GM19043 (cell line): ENCODE results near the gene MYO5C.
A peak's percentile ranks its signal among the peaks of the same experiment; 100 is the strongest.
"Not testable (repeated sequence)": the region's sequence is repeated elsewhere in the genome, so short reads cannot be mapped to it uniquely, and the experiment has no call there.

ENCODE experiments used
- ATAC-seq: cut with Tn5 transposase; IDR thresholded peaks from one replicate; pipeline ENCODE4 v1.9.1; 2021; ENCODE audit warnings: low read depth; ENCODE audit not compliant: unreplicated experiment

Gene MYO5C

DNA sequence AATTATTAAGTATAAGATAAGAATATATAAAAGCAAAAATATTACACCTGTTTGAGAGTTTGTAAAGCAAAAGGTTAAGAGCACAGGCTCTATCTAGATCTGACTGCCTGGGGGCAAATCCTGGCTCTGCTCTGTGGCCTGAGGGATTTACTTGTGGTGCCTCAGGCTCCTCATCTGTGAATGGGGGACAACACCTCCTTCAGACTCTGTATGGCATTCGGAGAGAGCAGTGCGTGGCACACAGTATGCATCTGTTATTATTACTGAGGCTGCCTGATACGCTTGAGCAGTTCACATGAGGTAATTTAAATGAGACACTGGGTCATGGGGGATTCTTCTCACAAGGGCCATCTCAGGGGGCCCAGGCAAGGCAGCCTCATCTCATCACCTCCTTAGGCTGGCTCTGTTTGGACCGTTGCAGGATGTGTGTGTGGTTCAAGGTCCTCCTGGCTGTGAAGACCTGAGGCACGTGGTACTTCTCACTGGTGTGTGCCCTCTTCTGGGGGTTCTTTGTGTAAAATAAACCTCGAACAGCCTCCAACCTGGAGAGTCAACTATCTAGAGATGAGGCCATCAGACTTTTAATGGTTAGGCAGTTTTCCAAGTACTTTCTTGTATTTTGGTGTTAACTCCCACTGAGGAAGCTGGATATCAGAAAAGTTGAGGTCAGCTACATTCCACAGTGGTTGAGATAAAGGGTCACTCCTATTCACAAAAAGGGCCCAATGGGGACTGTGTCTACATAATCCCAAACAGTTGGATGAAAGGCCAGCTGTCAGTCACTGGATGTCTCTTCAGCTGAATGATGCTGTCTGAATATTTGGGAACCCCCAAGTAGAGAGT lies 113.4 kb downstream of the MYO5C start:
- ATAC-seq: no peak

DNA sequence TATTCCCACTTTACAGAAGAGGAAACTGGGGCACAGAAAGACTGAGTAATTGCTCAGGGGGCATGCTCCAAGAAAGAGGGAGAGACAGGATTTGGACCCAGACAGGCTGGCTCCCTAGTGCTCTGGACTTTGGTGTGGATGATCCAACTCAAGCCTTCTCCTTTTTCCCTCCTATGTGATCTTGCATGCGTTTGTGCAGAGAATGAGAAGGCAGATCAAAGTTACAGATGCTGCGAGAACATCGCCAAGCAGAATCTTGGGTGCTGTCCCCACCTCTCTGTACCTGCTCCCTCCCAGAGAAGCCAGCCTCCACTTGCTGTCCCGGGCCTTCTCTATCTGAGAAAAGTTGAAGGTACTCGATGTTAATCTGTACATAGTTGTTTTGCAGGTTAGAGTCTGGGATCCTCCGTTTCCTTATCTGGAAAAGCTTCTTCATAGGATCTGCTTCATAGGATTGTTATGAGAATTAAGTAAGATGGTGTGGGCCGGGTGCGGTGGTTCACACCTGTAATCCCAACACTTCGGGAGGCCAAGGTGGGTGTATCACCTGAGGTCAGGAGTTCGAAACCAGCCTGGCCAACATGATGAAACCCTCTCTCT lies 114.7 kb downstream of the MYO5C start:
- no peak for ATAC-seq

DNA sequence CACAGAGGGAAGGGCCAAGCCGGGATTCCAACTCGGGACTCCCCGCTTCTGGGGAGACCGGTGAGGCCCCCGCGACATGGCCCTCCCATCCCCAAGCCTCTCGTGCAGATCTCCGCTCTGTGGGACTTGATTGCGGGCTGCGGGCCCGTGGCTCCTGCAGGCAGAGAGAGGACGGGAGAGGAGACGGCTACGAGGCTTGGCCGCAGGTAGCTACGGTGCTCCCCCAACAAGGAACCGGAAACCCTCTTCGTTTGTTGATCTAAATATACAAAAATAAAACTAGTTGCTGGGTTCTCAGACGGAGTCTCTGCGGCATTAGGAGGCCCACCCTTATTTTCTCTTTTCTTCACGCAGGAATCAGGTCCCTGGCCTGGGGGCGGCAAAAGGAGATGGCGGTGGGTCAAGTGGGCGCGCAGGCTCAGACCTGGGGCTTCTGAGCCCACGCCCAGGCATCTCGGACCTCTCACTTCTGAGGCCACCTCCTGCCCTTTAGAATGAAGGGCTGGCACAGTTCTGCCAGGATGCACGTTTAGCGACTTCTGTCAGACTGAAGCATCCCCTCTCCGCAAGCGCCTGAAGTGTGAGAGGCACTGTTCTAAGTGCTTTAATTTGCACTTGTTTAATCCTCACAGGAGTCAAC lies 115.3 kb downstream of the MYO5C start:
- ATAC-seq: peak; percentile 15

DNA sequence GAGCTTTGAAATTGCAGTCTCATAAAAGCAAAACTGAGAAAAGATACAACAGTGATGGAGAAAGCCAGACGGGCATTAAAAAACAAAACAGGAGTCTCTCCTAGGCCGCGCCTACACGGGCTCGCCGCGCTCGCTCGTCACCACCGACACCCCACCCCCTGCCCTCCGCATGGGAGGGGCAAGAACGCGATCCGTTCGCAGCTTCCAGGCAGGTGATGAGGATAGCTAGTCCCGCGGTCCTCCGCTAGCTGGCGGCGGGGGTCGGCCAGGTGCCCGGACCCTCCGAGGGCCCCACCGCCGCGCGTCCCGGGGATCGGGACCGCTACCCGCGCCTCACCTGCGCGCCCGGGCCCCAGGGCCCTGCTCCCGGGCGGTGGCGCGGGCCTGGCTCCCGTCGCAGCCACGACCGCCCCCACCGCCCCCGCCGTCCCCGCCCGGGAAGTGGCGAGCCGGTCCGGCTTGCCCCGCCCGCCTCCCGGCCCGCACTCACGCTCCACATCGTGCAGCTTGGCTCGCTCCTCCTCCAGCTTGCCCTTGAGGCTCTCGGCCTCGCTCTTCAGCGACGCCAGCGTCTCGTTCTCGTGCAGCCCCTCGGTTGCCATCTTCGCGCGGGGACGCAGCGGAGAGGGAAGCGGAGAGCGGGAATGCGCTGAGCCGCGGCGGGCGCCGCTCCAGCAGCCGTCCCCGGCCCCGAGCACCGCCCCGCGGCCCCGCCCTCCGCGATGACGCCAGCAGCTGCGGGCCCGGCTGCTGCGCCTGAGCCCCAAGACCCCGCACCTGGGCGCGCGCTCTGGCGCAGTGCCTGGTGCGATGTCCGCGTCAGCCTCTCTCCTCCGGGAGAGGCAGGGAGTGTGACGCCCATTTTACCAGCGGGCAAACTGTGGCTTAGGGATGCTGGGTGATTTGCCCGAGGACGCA lies 116.1 kb downstream of the MYO5C start:
- peak; percentile 77 for ATAC-seq

DNA sequence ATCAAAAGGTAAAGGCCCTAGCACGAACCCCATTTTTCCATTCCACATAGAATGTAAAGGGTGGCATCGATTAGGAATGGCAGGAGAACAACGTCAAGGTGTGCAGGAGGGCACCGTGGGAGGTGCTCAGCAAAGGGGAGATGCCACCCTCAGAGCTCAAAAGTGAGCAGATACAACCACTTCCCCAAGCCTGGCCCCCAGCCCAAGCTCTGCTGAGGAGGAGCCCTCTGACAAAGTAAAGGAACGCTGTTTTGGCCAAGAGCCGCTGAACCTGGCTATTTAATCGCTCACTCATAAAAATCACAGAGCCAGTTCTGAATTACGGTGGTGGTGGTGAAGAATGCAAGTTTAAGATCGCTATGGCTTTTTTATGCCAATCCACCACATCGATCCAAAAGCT lies 116.8 kb downstream of the MYO5C start:
- ATAC-seq: no peak

DNA sequence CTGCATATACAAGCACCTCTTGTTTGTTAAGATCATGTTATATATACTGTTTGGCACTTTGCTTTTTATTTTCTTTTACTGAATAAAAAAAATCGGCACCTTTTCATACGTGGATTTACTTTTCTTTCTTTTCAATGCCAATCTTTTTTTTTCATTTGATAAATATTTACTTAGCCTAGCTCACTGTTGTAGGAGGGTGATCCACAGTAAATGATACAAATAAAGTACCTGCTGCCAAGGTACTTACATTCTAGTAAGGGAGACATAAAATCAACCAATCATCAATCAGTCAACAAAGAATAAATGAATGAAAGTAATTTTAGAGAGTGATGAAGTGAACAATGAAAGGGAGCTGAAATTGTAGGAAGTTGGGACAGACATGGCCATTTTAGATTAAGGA lies 122.7 kb downstream of the MYO5C start:
- no peak for ATAC-seq

DNA sequence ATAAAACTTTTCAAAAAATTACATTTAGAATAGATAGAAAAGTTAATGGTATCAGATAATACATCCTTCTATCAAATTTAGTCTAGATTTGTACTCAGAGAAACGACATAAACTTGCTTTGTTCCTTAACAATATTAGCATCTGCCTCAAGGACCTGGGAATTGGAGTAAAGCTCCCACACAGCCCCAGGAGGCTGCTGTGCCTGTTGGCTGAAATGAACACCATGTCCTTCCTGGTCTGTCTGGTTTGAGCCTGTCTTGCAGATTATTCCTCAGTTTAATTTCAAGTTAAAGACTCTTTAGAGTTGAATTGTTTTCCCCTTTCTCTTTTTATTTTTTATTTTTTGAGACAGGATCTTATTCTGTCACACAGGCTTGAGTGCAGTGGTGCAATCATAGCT lies 123.8 kb downstream of the MYO5C start:
- ATAC-seq: no peak

DNA sequence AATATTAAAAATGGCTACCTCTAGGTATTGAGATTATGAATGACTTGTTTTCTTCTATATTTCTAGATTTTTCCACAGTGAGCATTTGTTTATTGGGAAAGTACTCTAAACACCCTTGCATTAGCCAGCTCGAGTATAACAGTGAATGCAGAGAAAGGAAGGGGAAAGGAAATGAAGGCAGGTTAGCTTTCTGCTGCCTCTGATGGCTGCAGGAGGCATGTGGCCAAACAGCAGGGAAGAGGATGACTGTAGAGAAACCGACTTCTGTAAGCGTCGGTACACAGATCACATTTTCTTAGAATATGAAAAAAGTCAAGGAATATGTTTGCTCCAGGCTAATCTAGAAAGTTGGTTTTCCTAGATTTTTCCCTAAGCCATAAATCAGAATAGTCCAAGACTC lies 124.2 kb downstream of the MYO5C start:
- no peak for ATAC-seq

DNA sequence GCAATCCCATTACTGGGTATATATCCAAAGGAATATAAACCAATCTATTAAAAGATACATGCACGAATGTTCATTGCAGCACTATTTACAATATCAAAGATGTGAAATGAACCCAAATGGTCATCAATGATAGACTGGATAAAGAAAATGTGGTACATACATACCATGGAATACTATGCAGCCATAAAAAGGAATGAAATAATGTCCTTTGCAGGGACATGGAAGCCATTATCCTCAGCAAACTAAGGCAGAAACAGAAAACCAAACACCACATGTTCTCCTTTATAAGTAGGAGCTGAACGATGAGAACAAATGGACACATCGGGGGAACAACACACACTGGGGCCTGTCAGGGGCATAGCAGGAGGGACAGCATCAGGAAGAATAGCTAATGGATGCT lies 125.4 kb downstream of the MYO5C start:
- not testable (repeated sequence) for ATAC-seq

DNA sequence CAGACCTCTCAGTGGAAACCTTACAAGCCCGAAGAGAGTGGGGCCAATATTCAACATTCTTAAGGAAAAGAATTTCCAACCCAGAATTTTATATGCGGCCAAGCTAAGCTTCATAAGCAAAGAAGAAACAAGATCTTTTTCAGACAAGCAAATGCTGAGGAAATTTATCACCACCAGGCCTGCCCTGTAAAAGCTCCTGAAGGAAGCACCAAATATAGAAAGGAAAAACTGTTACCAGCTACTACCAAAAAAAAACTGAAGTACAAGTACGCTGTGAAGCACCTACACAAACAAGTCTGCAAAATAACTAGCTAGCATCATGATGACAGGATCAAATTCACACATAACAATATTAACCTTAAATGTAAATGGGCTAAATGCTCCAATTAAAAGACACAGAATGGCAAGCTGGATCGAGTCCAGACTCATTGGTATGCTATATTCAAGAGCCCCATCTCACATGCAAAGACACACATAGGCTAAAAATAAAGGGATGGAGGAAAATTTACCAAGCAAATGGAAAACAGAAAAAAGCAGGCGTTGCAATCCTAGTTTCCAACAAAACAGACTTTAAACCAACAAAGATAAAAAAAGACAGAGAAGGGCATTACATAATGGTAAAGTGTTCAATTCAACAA lies 130.0 kb downstream of the MYO5C start:
- ATAC-seq: not testable (repeated sequence)

DNA sequence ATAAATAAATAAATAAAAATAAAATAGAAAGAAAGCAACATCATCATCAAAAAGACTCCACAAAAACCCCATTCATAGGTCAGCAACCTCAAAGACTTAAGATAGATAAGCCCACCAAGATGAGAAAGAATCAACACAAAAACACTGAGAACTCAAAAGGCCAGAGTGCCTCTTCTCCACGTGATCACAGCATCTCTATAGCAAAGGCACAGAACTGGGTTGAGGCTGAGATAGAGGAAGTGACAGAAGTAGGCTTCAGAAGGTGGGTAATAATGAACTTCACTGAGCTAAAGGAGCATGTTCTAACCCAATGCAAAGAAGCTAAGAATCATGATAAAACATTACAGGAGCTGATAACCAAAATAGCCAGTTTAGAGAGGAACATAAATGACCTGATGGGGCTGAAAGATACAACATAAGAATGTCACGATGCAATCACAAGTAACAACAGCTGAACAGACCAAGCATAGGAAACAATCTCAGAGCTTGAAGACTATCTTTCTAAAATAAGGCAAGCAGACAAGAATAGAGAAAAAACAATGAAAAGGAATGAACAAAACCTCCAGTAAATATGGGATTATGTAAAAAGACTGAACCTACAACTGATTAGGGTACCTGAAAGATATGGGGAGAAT lies 130.9 kb downstream of the MYO5C start:
- ATAC-seq: no peak

DNA sequence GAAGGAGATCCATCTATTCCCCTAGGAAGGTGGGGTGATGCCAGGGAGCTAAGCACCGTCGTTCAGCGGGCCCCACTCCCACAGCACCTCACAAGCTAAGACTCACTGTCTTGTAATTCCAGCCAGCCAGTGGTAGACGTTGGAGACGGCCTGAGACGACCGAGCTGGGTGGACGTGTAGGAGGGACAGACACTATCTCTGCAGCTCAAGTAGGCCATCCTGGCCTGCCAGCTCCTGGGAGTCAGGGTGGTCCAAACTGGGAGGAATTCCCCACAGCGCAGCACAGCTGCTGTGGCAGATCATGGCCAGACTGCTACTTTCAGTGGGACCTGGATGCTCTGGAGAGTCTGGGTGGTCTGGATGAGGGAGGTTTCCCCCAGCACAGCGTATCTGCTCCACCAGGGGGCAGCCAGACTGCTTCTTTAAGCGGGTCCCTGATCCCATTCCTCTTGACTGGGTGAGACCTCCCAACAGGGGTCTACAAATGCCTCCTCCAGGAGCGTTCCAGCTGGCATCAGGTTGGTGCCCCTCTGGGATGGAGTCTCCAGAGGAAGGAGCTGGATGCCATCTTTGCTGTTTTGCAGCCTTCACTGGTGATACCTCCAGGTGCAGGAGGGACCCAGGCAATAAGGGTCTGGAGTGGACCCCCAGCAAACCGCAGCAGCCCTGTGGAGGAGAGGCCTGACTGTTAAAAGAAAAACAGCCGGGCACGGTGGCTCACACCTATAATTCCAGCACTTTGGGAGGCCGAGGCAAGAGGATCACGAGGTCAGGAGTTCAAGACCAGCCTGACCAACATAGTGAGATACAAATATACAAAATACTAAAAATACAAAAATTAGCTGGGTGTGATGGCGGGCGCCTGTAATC lies 132.0 kb downstream of the MYO5C start:
- no peak for ATAC-seq

DNA sequence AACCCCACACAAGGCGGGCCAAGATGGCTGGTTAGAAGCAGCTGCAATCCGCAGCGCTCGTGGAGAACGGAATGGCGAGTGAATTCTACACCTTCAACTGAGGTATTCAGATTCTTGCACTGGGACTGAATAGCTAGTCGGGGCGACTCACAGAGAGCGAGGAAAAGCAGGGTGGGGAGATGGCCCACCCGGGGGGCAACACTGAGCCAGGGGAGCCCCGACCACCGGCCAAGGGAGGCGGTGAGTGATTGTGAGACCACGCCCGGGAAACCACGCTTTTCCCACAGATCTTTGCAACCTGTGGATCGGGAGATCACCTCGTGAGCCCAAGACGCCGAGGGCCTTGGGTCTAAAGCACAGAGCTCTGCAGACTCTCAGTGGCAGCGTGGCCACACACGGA lies 132.7 kb downstream of the MYO5C start:
- ATAC-seq: no peak

DNA sequence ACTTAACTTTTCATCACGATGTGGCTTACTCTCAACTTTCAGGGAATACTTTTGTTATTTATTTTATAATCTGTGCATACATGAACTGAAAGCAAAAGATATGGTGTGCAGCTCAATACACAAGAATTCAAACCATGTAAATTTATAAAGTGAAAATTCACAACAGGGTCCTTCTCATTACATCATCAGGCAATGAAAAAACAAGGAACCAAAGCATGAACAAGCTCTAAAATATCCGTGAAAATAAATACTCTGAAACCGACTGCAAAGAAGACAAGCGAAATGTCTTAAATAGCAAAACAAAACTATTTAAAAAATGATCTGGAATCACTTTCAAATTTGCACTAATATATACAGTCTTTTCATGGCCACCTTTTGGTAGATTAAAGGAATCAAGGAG lies 133.3 kb downstream of the MYO5C start:
- no peak for ATAC-seq

DNA sequence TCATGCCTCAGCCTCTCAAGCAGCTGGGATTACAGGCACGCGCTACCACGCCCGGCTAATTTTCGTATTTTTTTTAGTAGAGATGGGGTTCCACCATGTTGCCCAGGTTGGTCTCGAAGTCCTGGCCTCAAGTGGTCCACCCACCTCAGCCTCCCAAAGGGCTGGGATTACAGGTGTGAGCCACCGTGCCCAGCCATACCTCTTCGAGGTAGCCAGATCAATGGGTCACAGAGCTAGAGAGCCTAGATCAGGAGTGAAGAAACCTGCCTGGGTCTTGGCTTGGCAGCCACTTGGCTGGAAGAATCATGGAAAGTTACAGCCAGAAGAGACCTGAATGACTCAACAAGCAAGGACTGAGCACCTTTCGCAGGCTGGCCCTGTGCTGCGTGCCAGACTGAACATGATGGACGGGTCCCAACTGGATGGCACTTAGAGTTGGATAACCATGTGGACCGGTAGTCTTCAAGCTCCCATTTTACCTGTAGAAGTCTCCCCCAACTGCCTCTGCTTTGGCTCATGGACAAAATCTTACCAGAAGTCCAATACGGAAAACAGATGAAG lies 134.1 kb downstream of the MYO5C start:
- no peak for ATAC-seq

DNA sequence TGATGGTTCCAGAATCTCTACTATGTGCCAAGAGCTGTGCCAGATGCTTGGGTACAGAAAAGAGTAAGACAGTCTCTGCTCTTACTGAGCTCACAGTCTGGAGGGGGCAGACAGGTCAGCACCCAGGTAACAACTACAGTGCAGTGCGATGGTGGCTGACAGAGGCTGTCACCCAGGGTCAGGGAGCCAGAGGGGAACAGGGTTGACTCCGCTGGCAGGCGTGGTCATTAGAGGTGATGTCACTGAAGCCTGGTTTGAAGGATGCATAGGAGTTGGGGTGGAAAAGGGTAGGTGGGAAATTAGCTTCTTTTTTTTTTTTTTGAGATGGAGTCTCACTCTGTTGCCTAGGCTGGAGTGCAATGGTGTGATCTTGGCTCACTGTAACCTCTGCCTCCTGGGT lies 136.0 kb downstream of the MYO5C start:
- ATAC-seq: no peak

DNA sequence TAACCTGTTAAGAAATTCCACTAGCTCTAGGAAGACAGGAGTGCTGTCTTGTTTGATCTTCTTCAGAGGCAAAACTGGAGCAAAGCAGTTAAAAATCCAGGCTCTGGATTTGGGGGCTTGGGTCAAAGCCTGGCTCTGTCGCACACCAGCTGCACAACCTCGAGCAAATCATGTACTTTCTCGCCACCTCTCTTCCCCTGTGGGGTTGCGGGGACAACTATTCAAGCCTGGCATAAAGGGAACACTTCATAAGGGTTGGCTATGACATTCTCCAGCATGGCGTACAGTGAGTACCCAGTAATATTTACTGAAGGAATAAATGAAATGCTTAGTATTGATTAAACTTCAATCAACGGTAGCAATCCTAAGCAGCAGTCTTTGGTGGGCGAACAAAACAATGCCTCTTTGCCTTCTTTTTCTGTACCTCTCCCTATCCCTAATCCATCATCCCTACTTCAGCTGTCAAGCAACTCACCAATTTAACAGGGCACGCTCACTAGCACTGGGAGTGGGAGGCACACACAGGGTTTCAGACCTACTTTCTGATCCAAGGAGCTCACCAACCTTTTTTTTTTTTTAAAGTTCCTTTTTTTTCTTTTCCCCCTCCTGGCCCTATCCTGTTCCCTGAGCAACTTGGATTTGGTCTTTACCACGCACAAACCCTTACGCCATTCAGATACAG lies 137.4 kb downstream of the MYO5C start:
- ATAC-seq: no peak

DNA sequence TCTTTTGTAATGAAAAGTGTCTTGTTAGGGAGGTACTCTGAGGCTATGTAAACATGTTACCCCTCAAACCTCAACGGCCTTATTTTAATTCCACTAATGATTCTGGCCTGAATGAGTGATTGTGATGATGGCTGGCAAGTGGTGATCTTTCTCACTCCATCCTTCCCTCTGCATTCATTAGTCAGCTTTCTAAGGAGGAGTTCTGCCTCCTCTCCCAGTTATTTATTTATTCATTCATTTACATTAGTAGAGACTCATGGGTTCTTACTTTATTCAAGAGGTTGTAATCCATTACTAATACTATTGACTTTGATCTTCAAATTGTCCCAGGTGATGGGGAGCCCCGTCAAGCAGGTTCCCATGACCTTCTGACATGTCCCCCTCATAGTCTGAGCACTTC lies 139.7 kb downstream of the MYO5C start:
- no peak for ATAC-seq
